Stimulated activated CD4-positive, alpha-beta T cell treated with anti-CD3 and anti-CD28 coated beads, Interleukin-4, amount 100 ng/mL, for 24 hours (primary cell): Measurements from ENCODE around the gene PLEKHG4B.
"Not testable (repeated sequence)": the region's sequence is repeated elsewhere in the genome, so short reads cannot be mapped to it uniquely, and the experiment has no call there.

Experiments used
- DNase-seq: peaks from one replicate; pipeline ENCODE4 v3.0.0-alpha.2; 2020

Gene PLEKHG4B

DNA sequence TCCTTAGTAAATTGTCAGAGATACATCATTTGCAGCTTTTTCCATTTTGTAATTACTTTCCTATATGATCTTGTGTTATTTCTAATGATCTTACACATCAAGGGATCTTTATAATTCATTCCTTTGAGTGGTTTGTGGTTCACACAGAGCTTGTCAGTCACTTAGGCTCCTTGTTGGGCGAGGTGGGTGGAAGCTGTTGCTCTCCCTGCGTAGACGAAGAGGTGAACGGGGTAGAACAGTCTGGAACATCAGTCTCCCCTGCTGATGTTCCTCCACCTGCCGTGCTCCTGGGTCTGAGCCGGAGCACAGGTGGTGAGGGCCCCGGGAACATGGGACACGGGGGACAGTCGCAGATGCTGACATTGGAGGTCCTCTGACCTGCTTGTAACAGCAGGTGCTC, 143.6 kb downstream of the PLEKHG4B start:
- not testable (repeated sequence) for DNase-seq

- DNase-seq: not testable (repeated sequence)
Observed at GRCh38 chr5:237931-238330, 146.0 kb downstream of the PLEKHG4B start.
